ENCODE results near the gene SEPHS1. TPM values are rescaled to one million over a fixed set of nuclear protein-coding genes. Genes with fewer than 3 reads are reported as not detected.

Gene SEPHS1
- total and polyA plus RNA-seq, 12 donors, result 17.6 to 38.9 (median 29.5) TPM

- Histone ChIP-seq H3K27me3 (no peaks in the 10 kb centered on the region), H3K4me3 (no peak overlapping the region), H3K9me3 (no peaks in the 10 kb centered on the region), H3K27ac (no peak overlapping the region), H3K4me1 (peaks cover 0 to 10% (median 0%) of the 10 kb centered on the region in 9 donors), H3K36me3 (peaks cover 0 to 91% (median 32%) of the 10 kb centered on the region in 9 donors)
- WGBS, 2 donors, result 96 to 97% methylated on average over 13 of the region's 13 CpGs
- TF ChIP-seq CTCF (IDR thresholded peaks at IDR 0.05), result no peak
- intact Hi-C loops (cut with DNase I), result no loop called here
- ATAC-seq (no peak), DNase-seq (no peak)
Observed at GRCh38 chr10:13321576-13321975, 26.5 kb downstream of the SEPHS1 start.

- intact Hi-C loops (cut with DNase I), result no loop called here
- 45 to 67% methylated on average over 7 of the region's 7 CpGs for WGBS, 2 donors
- H3K27ac ChIP-seq, result no peak overlapping the region
- peaks cover 0 to 66% (median 22%) of the 10 kb centered on the region in 9 donors for H3K36me3 ChIP-seq
- ATAC-seq (peak in 4 of 8 donors; percentile 35 to 50 (median 40)), DNase-seq (no peak)
- H3K4me1 ChIP-seq, result peaks cover 0 to 10% (median 0%) of the 10 kb centered on the region in 9 donors
- no peaks in the 10 kb centered on the region for H3K9me3 ChIP-seq
- no peaks in the 10 kb centered on the region for H3K27me3 ChIP-seq
- TF ChIP-seq CTCF (IDR thresholded peaks at IDR 0.05), result no peak
- no peak overlapping the region for H3K4me3 ChIP-seq
Observed at GRCh38 chr10:13319166-13319565, 28.9 kb downstream of the SEPHS1 start.

- 57 to 64% methylated on average over 6 of the region's 6 CpGs for WGBS, 2 donors
- Histone ChIP-seq H3K9me3 (no peaks in the 10 kb centered on the region), H3K27ac (peak overlapping the region in 1 of 10 donors; percentile 1), H3K4me3 (no peak overlapping the region), H3K27me3 (no peaks in the 10 kb centered on the region), H3K4me1 (peaks cover 0 to 10% (median 0%) of the 10 kb centered on the region in 9 donors), H3K36me3 (peaks cover 0 to 50% (median 11%) of the 10 kb centered on the region in 9 donors)
- ATAC-seq, result peak in 4 of 8 donors; percentile 21 to 52 (median 36)
- intact Hi-C loops (cut with DNase I), result no loop called here
- DNase-seq, result peak in 1 of 2 donors; percentile 31
- no peak for TF ChIP-seq CTCF (IDR thresholded peaks at IDR 0.05)
Observed at GRCh38 chr10:13317474-13317873, 30.6 kb downstream of the SEPHS1 start.

GRCh38 chr10:13316635-13317311 is 31.3 kb downstream of the SEPHS1 start:
- ATAC-seq, result no peak
- Histone ChIP-seq H3K9me3 (no peaks in the 10 kb centered on the region), H3K36me3 (peaks cover 0 to 43% (median 6%) of the 10 kb centered on the region in 9 donors), H3K4me1 (peaks cover 0 to 10% (median 0%) of the 10 kb centered on the region in 9 donors), H3K27ac (peak overlapping the region in 1 of 10 donors; percentile 1), H3K4me3 (no peak overlapping the region), H3K27me3 (no peaks in the 10 kb centered on the region)
- intact Hi-C loops (cut with DNase I), result no loop called here
- no peak for TF ChIP-seq CTCF (IDR thresholded peaks at IDR 0.05)
- WGBS, 2 donors, result 92 to 95% methylated on average over 7 of the region's 7 CpGs
- DNase-seq, result no peak
